KBM-7 (cell line): ENCODE data around the gene VLDLR.

ENCODE experiments used
- DNase-seq: peaks from one replicate; pipeline ENCODE4 v3.0.0-alpha.2; 2015
- in situ Hi-C: fragments of 300-500 bp; cut with MboI; formaldehyde crosslinking; loops from 2 replicates; pipeline ENCODE4 v1.14.3; 2020; ENCODE audit warnings: low sequenced_read_pairs, low pct_unique_long_range_greater_than_20kb, mixed read lengths

VLDLR gene

DNA sequence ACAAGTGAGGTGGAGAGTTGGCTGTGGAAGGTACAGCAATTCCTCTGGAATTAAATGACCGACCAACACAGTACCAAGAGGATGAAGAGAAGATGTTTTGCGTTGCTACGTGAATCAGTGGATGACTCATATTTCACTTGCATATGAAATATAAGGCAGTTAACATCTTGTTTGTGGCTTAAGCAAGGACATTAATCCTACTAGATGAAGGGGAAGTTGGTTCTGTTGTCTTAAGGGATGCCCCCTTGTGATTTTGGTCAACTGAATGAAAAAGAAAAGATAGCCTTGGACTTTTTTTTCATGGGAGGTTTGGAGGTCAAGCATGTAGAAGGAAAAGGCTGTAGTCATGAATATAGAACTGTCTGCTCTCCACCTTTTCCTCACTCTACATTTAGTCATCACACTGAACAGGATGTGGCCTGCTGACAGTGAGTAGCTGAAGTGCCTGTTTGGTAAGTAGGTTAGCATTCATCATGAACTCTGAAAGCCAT is 33.9 kb downstream of the VLDLR start:
- DNase-seq = peak; percentile 8
- in situ Hi-C loops = no loop called here

DNA sequence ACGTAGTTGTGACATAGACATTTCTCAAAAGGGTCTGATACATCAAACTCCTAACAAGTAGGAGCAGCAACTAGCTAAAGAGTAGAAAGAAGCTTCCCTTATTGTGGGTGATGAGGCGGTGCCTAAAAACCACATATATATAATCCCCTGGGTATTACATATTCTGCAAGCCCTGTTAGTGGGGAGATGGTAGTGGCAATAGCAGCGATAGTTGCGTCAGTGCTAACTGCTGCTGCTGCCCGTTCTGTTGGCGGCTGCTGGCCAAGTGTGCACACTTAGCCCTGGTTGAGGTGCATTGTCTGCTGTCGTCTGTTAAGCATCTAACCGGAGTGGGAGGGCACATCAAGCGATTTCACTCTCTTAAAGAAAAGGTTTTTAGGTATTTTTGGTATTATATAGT is 35.8 kb downstream of the VLDLR start:
- peak; percentile 28 for DNase-seq
- in situ Hi-C loops = no loop called here

GRCh38 chr9:2662496-2662895 is 40.9 kb downstream of the VLDLR start:
- in situ Hi-C loops = no loop called here
- no peak for DNase-seq

DNA sequence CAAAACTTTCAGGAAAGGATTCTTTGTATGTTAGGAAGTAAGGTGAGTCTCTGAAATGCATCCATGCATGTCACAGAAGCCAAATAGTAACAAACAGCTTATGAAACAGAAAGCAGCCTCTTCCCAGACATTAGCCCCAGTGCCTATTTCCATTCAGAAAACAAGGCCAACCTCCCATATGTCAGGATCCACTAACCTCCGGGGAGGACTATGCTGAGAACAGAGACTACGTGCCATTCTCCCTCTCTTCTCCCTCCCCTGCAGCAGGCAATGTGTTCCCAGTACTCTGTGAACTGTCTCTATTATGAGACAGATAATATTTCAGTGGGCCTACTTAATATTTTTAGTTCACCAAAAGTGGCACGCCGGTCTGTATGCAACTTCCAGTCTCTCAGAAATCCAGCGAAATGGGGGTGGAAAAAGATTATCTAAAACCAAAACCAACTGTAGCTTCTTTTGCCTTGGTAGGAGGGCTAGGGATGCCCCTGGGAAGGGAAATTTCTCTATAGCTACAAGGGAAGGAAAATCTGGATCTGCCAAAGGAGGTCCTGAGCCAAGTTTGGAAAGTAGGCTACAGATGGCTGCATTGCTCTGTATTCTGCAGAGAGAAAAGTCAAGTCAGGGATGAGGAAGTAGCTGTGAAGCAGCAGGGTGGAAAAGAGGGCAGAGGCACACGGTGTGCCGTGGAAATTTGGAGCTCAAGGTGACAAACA is 42.0 kb downstream of the VLDLR start:
- in situ Hi-C loops = no loop called here
- DNase-seq = peak; percentile 19

- no peak for DNase-seq
- in situ Hi-C loops = no loop called here
These were observed 42.8 kb downstream of the VLDLR start for GRCh38 chr9:2664174-2665065.

- in situ Hi-C loops = no loop called here
- DNase-seq = no peak
These were observed 45.0 kb downstream of the VLDLR start for GRCh38 chr9:2666569-2666968.

DNA sequence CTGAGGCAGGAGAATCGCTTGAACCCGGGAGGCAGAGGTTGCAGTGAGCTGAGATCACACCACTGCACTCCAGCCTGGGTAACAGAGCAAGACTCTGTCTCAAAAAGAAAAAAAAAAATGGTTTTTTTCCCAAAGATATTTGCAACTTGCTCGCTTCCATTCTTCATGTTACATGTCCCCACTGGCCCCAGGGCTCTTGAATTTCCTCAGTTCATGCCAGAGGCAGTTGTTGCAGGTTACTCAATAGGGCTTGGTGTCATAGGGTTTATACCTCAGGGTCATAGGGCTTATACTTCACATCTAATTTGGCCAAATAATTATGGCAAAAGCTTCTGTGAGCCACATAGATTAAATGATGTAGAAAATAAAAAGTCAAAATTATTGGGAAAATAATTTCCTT is 51.6 kb downstream of the VLDLR start:
- in situ Hi-C loops = no loop called here
- no peak for DNase-seq

DNA sequence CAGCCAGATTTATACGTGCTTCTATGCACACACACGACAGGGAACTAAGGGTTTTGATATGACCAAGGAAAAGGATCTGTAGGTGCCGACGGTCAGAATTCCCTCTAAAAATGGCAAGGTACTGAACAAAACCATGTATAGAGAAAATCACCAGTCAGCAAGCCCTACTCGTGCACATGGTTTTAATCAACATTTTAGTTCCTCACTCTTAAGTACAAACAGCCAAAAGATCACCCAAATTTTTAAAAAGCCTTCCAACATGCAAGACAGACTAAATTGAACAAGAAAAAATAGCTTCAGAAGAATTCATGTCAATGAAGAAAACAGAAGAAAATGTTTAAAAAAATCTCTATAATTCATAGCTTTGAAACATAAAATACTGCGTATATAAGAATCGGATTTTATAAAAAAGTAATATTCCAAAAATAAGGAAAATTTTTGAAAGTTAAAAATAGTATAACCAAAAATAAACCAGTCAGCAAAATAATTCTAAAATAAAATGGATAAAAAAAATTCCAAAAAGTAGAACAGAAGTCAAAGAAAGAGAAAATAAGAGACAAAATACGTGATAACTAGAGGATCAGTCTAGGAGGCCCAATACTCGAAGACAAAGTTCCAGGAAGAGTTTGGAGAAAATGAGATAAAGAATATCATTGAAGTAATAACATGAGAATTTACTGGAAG is 52.7 kb downstream of the VLDLR start:
- DNase-seq = no peak
- in situ Hi-C loops = no loop called here

DNA sequence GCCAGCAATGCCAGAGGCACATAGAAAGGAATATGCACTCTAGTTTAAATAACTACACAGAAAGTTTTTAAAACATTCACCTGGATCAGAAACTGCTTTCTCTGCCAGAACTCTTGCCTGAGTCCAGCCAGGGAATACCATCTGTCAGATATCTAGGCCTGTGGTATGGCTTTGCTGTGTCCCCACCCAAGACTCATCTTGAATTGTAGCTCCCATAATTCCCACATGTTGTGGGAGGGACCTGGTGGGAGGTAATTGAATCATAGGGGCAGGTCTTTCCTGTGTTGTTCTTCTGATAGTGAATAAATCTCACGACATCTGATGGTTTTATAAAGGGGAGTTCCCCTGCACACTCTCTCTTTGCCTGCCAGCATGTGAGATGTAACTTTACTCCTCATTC is 54.2 kb downstream of the VLDLR start:
- in situ Hi-C loops = no loop called here

GRCh38 chr9:2676466-2676865 is 54.9 kb downstream of the VLDLR start:
- DNase-seq = no peak
- in situ Hi-C loops = no loop called here

More for the DNA sequence above, 54.2 kb downstream of the VLDLR start:
- no peak for DNase-seq

DNA sequence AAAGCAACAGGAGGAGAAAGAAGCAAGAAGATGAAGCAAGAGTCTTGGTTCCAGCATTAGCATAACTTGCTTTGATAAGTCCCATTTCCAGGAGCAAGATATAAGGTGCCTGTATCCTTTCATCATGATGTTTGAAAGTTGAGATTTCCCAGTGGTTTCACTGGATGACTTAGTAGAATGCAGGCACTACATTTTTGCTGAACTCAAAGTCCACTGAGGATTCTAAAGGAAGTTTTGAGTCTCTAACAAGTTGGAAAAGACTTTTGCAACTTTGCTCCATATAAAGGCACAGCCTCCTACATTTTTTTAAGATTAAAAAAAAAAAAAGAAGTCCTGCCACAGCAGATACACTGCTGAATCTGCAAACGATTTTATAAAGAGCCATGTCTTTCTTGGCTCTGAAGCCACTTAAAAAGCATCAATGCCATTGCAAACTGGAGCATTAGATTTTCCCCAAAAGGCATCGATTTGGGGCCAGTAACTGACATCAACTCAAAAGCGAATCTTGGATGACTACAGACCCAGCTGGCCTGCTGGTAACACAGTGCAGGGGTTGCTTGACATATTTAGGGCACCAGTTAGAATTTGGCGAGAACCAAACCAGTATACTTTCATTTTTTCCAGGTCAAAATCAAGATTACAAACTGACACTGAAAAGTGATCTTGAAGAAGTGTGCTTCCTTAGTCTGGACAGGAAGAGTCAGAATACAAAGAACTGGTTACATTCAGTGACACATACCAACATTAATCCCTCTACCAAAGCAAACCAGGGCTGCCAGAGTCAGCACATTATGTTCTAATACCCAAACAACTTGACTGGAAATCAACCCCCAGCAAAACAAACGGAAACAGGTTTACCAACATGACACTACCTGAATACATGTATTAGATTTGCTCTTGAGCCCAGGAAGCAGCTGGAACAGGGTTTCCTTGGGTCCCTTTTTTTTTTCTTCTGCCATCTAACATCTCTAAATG is 56.6 kb downstream of the VLDLR start:
- no peak for DNase-seq
- in situ Hi-C loops = no loop called here

GRCh38 chr9:2679011-2679410 is 57.4 kb downstream of the VLDLR start:
- in situ Hi-C loops = no loop called here
- DNase-seq = no peak

- in situ Hi-C loops = no loop called here
- no peak for DNase-seq
These were observed 60.4 kb downstream of the VLDLR start for GRCh38 chr9:2681981-2682380.

DNA sequence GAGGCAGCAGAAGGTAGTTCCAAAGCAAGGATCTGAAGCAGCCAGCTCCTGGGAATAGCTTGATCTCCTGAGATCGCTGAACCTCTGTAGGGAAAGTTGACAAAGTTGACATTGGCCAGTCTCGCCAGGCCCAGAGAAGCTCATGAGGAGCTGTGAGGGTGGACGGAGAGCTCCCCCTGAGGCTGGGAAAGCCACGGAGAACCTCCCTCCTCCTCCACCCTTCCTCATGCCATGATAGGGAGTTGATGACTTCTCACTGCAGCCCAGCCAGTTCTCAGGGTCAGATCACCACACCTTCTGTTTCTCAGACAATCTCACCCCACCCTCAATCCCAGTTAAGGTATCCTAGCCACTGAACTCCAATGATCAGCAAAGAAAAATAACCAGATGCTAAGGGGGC is 65.3 kb downstream of the VLDLR start:
- in situ Hi-C loops = no loop called here

DNA sequence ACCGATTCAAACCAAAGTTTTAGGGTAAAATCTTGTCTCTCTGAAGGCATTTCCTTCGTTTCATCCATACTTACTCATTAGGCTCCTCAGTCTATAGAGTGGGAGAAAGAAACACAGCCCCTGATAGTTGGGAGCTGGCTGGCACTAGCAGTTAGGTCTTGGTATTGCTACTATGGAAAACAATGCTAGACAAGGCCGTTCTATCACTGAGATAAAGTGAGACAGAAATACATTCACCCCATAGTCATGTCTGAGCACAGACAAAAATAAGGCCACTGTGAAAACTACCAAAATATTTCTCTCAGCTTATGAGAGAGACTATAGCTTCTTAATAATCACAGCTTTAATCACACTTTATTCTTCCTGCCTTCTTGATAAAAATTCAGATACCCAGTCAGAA is 67.0 kb downstream of the VLDLR start:
- in situ Hi-C loops = no loop called here
- DNase-seq = no peak

More for the DNA sequence above, 65.3 kb downstream of the VLDLR start:
- no peak for DNase-seq

DNA sequence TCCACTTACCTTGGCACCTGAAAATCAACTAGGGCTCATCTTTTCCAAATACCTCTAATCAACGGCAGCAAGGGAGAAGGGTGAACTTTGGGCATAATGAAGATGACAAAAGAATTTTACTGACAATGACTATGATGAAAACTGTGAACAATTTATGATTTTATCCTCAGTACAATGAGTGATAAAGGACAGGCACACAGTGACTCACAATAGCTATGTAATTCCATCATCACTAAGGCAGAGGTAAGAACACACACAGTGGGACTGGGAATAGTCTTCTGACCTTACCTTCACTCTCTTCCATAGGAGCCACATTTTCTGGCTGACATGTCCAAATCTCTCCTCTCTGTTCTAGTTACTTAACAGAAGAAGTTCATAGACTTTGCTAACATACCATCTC is 69.6 kb downstream of the VLDLR start:
- no peak for DNase-seq
- in situ Hi-C loops = no loop called here

GRCh38 chr9:2691626-2692025 is 70.0 kb downstream of the VLDLR start:
- in situ Hi-C loops = no loop called here
- no peak for DNase-seq

DNA sequence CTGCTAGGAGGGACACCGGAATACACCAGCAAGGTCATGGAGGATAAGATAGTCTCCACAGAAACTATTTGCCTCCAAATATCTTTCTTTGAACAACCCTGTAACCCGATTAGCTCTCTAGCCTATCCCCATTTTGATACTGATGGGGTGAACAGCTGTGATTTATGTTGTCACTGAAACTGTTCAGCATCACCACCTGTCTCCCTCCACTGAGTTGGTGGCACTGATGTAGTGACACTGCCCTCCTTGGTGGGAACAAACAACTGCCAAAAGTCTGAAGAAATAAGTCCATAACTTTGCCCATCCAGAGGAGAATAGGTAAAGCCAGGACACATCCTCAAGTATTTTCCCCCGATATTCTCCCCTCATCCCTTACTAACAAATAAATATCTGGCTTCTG is 71.5 kb downstream of the VLDLR start:
- no peak for DNase-seq

GRCh38 chr9:2697492-2697891 is 75.9 kb downstream of the VLDLR start:
- DNase-seq = no peak
- in situ Hi-C loops = no loop called here

More for the DNA sequence above, 71.5 kb downstream of the VLDLR start:
- in situ Hi-C loops = no loop called here
